Activated naive CD4-positive, alpha-beta T cell treated with anti-CD3 and anti-CD28 coated beads for 36 hours (primary cell): Measurements from ENCODE around the gene LRIG1. TPM values are rescaled to one million over a fixed set of nuclear protein-coding genes. Genes with fewer than 3 reads are reported as not detected.

Experiments
- CTCF ChIA-PET: fragments of 350-600 bp; sonication (Branson Sonifier 250); formaldehyde crosslinking; loops from one replicate; lab custom pipeline; 2021; ENCODE audit warnings: antibody characterized with exemption; lab: Charles Lee
- DNase-seq: peaks from one replicate; pipeline ENCODE4 v3.0.0-alpha.2; 2020
- H3K27ac Mint-ChIP-seq: one replicate; pipeline ENCODE4 v1.8.0; 2021; ENCODE audit warnings: mild to moderate bottlenecking, mixed read lengths
- H3K27me3 Mint-ChIP-seq: one replicate; pipeline ENCODE4 v1.8.0; 2021; ENCODE audit warnings: low read depth, mixed read lengths
- H3K36me3 Mint-ChIP-seq: one replicate; pipeline ENCODE4 v1.8.0; 2021; ENCODE audit warnings: low read depth, mixed read lengths
- H3K4me1 Mint-ChIP-seq: one replicate; pipeline ENCODE4 v1.8.0; 2021; ENCODE audit warnings: low read depth, mixed read lengths
- H3K4me3 Mint-ChIP-seq: one replicate; pipeline ENCODE4 v1.8.0; 2021; ENCODE audit warnings: mild to moderate bottlenecking, moderate library complexity, mixed read lengths
- H3K9me3 Mint-ChIP-seq: one replicate; pipeline ENCODE4 v1.8.0; 2021; ENCODE audit warnings: mixed read lengths
- intact Hi-C: fragments of 100-400 bp; cut with micrococcal nuclease; formaldehyde crosslinking; loops from one replicate; pipeline ENCODE4 v1.15.1; 2023
- total RNA-seq, 2 experiments: library from RNA; stranded (reverse); gene quantifications; one replicate each; pipeline ENCODE4 v1.2.3, GENCODE V29; 2021

The LRIG1 gene
- total RNA-seq, 2 experiments from 2014 or later = 18.3 to 19.0 TPM

GRCh38 chr3:66501483-66502244 lies 842 bp upstream of the LRIG1 start:
- intact Hi-C loops = loop anchor here (1.0 to 5.0 kb wide), 10 partner anchors 12 to 497 kb away; partner anchors contain the start of genes KBTBD8 and SLC25A26
- peak overlapping the region; percentile 72 for H3K4me3 Mint-ChIP-seq
- peaks cover 3% of the 10 kb centered on the region for H3K27me3 Mint-ChIP-seq
- CTCF ChIA-PET = interaction anchor here (1.0 to 1.3 kb wide), 2 partner anchors 94 to 137 kb away, joined by 8 to 9 read pairs; no protein-coding TSS in a partner anchor
- no peak for DNase-seq
- H3K4me1 Mint-ChIP-seq = peaks cover 42% of the 10 kb centered on the region
- no peaks in the 10 kb centered on the region for H3K36me3 Mint-ChIP-seq
- H3K27ac Mint-ChIP-seq = peak overlapping the region; percentile 0
- no peaks in the 10 kb centered on the region for H3K9me3 Mint-ChIP-seq

- Mint-ChIP-seq H3K9me3 (no peaks in the 10 kb centered on the region), H3K27ac (peak overlapping the region; percentile 84), H3K4me1 (peaks cover 58% of the 10 kb centered on the region), H3K36me3 (no peaks in the 10 kb centered on the region), H3K4me3 (peak overlapping the region; percentile 90), H3K27me3 (peaks cover 5% of the 10 kb centered on the region)
- intact Hi-C loops = loop anchor here (1.0 to 10.0 kb wide), 5 partner anchors 19 to 1155 kb away; partner anchors contain the start of genes SLC25A26 and SUCLG2
- DNase-seq = peak; percentile 45
- CTCF ChIA-PET = interaction anchor here (0.6 kb wide), 1 partner anchor 36 kb away, joined by 3 read pairs; no protein-coding TSS in a partner anchor
These were observed 794 bp downstream of the LRIG1 start for GRCh38 chr3:66499881-66500575.

- Mint-ChIP-seq H3K4me1 (peaks cover 66% of the 10 kb centered on the region), H3K9me3 (no peaks in the 10 kb centered on the region), H3K27ac (peak overlapping the region; percentile 84), H3K4me3 (peak overlapping the region; percentile 90), H3K36me3 (no peaks in the 10 kb centered on the region), H3K27me3 (peaks cover 5% of the 10 kb centered on the region)
- CTCF ChIA-PET = interaction anchor here (0.6 kb wide), 1 partner anchor 35 kb away, joined by 3 read pairs; no protein-coding TSS in a partner anchor
- DNase-seq = no peak
- intact Hi-C loops = loop anchor here (1.0 to 10.0 kb wide), 2 partner anchors 18 to 1156 kb away; partner anchors contain the start of gene SUCLG2
These were observed 1.9 kb downstream of the LRIG1 start for GRCh38 chr3:66498687-66499621.

- H3K36me3 Mint-ChIP-seq = no peaks in the 10 kb centered on the region
- intact Hi-C loops = loop anchor here (10.0 kb wide), 1 partner anchor 1157 kb away; the partner anchor contains the start of gene SUCLG2
- H3K27ac Mint-ChIP-seq = peak overlapping the region; percentile 23
- DNase-seq = no peak
- CTCF ChIA-PET = interaction anchor here (0.6 to 1.2 kb wide), 2 partner anchors 180 to 245 kb away, joined by 4 read pairs; no protein-coding TSS in a partner anchor
- peak overlapping the region; percentile 90 for H3K4me3 Mint-ChIP-seq
- peaks cover 72% of the 10 kb centered on the region for H3K4me1 Mint-ChIP-seq
- peaks cover 5% of the 10 kb centered on the region for H3K27me3 Mint-ChIP-seq
- no peaks in the 10 kb centered on the region for H3K9me3 Mint-ChIP-seq
These were observed 2.7 kb downstream of the LRIG1 start for GRCh38 chr3:66497985-66498671.

DNA sequence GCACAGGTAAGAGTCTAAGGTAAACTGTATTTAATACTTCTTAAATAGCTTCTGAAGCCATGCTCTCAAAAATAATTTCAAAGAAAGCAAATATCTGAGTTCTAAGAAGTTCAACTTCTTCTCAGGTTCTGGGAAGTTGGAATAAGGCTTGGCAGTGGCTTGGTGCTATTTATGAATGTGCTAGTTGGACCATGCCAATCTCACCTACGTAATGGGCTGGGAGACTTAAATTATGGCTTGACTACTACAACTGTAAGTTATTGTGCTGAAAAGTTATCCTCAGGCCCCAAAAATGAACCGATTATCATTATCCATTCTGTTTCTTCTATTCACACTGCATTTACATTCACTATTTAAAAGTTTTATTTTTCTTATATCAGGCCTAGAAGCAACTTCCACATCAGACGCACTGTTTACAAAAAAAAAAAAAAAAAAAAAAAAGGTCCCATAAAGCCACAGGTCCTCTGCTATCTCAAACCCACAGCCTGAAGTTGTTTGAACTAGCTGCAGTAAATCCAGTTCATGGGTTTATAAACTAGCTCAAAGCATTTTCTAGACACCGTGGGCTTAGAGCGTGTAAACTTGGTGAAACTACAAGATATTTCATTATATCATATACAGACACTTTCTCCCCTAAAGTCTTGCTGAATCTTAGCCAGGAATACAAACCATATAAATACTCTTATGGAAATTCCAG lies 3.4 kb downstream of the LRIG1 start:
- no peak for DNase-seq
- H3K4me1 Mint-ChIP-seq = peaks cover 72% of the 10 kb centered on the region
- no peaks in the 10 kb centered on the region for H3K36me3 Mint-ChIP-seq
- no peaks in the 10 kb centered on the region for H3K9me3 Mint-ChIP-seq
- peak overlapping the region; percentile 65 for H3K27ac Mint-ChIP-seq
- peaks cover 5% of the 10 kb centered on the region for H3K27me3 Mint-ChIP-seq
- peak overlapping the region; percentile 90 for H3K4me3 Mint-ChIP-seq
- CTCF ChIA-PET = interaction anchor here (0.6 to 1.2 kb wide), 2 partner anchors 179 to 244 kb away, joined by 4 read pairs; no protein-coding TSS in a partner anchor
- intact Hi-C loops = loop anchor here (10.0 kb wide), 1 partner anchor 1157 kb away; the partner anchor contains the start of gene SUCLG2

GRCh38 chr3:66496746-66497145 lies 4.1 kb downstream of the LRIG1 start:
- H3K27ac Mint-ChIP-seq = peak overlapping the region; percentile 65
- DNase-seq = no peak
- peaks cover 77% of the 10 kb centered on the region for H3K4me1 Mint-ChIP-seq
- CTCF ChIA-PET = interaction anchor here (0.6 to 1.0 kb wide), 2 partner anchors 18 to 164 kb away, joined by 3 read pairs; no protein-coding TSS in a partner anchor
- intact Hi-C loops = loop anchor here (10.0 kb wide), 1 partner anchor 1158 kb away; the partner anchor contains the start of gene SUCLG2
- H3K27me3 Mint-ChIP-seq = peaks cover 5% of the 10 kb centered on the region
- H3K4me3 Mint-ChIP-seq = peak overlapping the region; percentile 25
- H3K36me3 Mint-ChIP-seq = no peaks in the 10 kb centered on the region
- H3K9me3 Mint-ChIP-seq = no peaks in the 10 kb centered on the region

DNA sequence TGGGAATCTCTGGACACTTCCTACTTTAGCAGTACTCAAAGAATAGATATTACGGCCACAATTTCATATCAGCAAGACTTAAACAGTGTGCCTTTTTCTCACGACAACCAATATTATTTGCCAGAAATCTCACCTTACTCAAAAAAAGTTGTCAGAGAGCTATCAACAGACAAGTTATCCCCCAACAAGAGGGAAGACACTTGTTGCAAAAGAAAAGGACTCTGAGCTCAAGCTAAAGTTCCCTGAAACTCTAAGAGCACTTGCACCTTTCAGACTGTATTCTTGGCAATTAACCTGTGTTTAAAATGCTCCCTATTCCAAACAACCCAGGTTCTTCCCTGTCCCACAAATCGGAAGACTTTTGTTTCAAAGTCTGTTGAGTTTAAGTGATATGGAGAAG lies 4.5 kb downstream of the LRIG1 start:
- no peak overlapping the region for H3K4me3 Mint-ChIP-seq

GRCh38 chr3:66495668-66496045 lies 5.2 kb downstream of the LRIG1 start:
- CTCF ChIA-PET = interaction anchor here (1.0 kb wide), 1 partner anchor 16 kb away, joined by 3 read pairs; no protein-coding TSS in a partner anchor
- H3K27me3 Mint-ChIP-seq = peaks cover 2% of the 10 kb centered on the region
- H3K4me1 Mint-ChIP-seq = peaks cover 78% of the 10 kb centered on the region
- H3K27ac Mint-ChIP-seq = no peak overlapping the region
- no peaks in the 10 kb centered on the region for H3K9me3 Mint-ChIP-seq
- intact Hi-C loops = loop anchor here (10.0 kb wide), 1 partner anchor 1159 kb away; the partner anchor contains the start of gene SUCLG2
- no peak overlapping the region for H3K4me3 Mint-ChIP-seq
- no peaks in the 10 kb centered on the region for H3K36me3 Mint-ChIP-seq
- DNase-seq = no peak

More for the DNA sequence above, 4.5 kb downstream of the LRIG1 start:
- H3K27me3 Mint-ChIP-seq = peaks cover 4% of the 10 kb centered on the region
- CTCF ChIA-PET = interaction anchor here (0.6 to 1.0 kb wide), 2 partner anchors 17 to 163 kb away, joined by 3 read pairs; no protein-coding TSS in a partner anchor
- intact Hi-C loops = loop anchor here (10.0 kb wide), 1 partner anchor 1158 kb away; the partner anchor contains the start of gene SUCLG2
- peaks cover 75% of the 10 kb centered on the region for H3K4me1 Mint-ChIP-seq
- H3K36me3 Mint-ChIP-seq = no peaks in the 10 kb centered on the region
- no peak for DNase-seq
- no peaks in the 10 kb centered on the region for H3K9me3 Mint-ChIP-seq
- H3K27ac Mint-ChIP-seq = peak overlapping the region; percentile 6

- CTCF ChIA-PET = interaction anchor here (0.7 kb wide), 1 partner anchor 241 kb away, joined by 4 read pairs; no protein-coding TSS in a partner anchor
- H3K36me3 Mint-ChIP-seq = no peaks in the 10 kb centered on the region
- no peak overlapping the region for H3K27ac Mint-ChIP-seq
- H3K9me3 Mint-ChIP-seq = no peaks in the 10 kb centered on the region
- peaks cover 2% of the 10 kb centered on the region for H3K27me3 Mint-ChIP-seq
- intact Hi-C loops = loop anchor here (10.0 kb wide), 1 partner anchor 1160 kb away; the partner anchor contains the start of gene SUCLG2
- no peak overlapping the region for H3K4me3 Mint-ChIP-seq
- DNase-seq = no peak
- peaks cover 83% of the 10 kb centered on the region for H3K4me1 Mint-ChIP-seq
These were observed 5.7 kb downstream of the LRIG1 start for GRCh38 chr3:66494959-66495667.
